Panc1 (cell line): ENCODE results near the gene PANX3. TPM values are rescaled to one million over a fixed set of nuclear protein-coding genes. Genes with fewer than 3 reads are reported as not detected.
A peak's percentile ranks its signal among the peaks of the same experiment; 100 is the strongest.

Source experiments
- ATAC-seq: fragments of 200-7000 bp; cut with Tn5 transposase; 2 replicates; pipeline ENCODE4 v1.9.1; 2020; ENCODE audit warnings: mild to moderate bottlenecking, moderate library complexity
- BruUV-seq: library from RNA; stranded (reverse); fragments of 400-500 nt; replicated peaks from 2 replicates; lab custom pipeline; 2021; lab: Mats Ljungman, UMichigan
- CTCF ChIA-PET: fragments of 300-600 bp; sonication (Branson Sonifier 250); formaldehyde crosslinking; loops from one replicate; lab custom pipeline; 2022; ENCODE audit warnings: antibody characterized with exemption; lab: Charles Lee
- POLR2A ChIA-PET: fragments of 300-600 bp; sonication (Branson Sonifier 250); formaldehyde crosslinking; loops from one replicate; lab custom pipeline; 2022; ENCODE audit warnings: antibody characterized with exemption; lab: Charles Lee
- DNase-seq: peaks from one replicate; pipeline ENCODE4 v3.0.0-alpha.2; 2010; ENCODE audit warnings: low read depth, low spot score
- H3K27ac ChIP-seq: 2 replicates; pipeline ENCODE4 v1.5.1; 2011; ENCODE audit warnings: mild to moderate bottlenecking, low read length, inconsistent platforms
- H3K27me3 ChIP-seq: fragments of 200-500 bp; sonication (Bioruptor generic); 2 replicates; pipeline ENCODE4 v1.6.0; 2014; ENCODE audit warnings: low read length, inconsistent platforms; ENCODE audit not compliant: control insufficient read depth, insufficient read depth
- H3K36me3 ChIP-seq: fragments of 200-500 bp; sonication (Bioruptor generic); 2 replicates; pipeline ENCODE4 v1.5.1; 2014; ENCODE audit warnings: inconsistent platforms, mild to moderate bottlenecking, low read length, moderate library complexity; ENCODE audit not compliant: control insufficient read depth, insufficient read depth
- H3K4me1 ChIP-seq: 2 replicates; pipeline ENCODE4 v1.5.1; 2011; ENCODE audit warnings: inconsistent platforms, mild to moderate bottlenecking, low read length, moderate library complexity; ENCODE audit not compliant: control insufficient read depth, insufficient read depth
- H3K4me3 ChIP-seq, 2 experiments: 2 replicates each; pipeline ENCODE4 v1.5.1; 2011 to 2012; ENCODE audit warnings: low read depth in 2 of 2, low read length in 2 of 2, mild to moderate bottlenecking in 2 of 2, inconsistent platforms in 1 of 2, moderate library complexity in 1 of 2
- H3K9me3 ChIP-seq: fragments of 200-500 bp; sonication (Bioruptor generic); 2 replicates; pipeline ENCODE4 v1.5.1; 2014; ENCODE audit warnings: low read depth, mild to moderate bottlenecking, inconsistent platforms, low read length, moderate library complexity; ENCODE audit not compliant: control insufficient read depth, insufficient read depth
- CTCF ChIP-seq: fragments of 450-650 bp; IDR thresholded peaks from 2 replicates; pipeline ENCODE4 v1.5.1; 2017; ENCODE audit warnings: mild to moderate bottlenecking
- POLR2AphosphoS5 ChIP-seq: IDR thresholded peaks from 2 replicates; pipeline ENCODE4 v1.6.1; 2012; ENCODE audit warnings: mild to moderate bottlenecking, low read depth, low read length, moderate library complexity
- REST ChIP-seq, 2 experiments: IDR thresholded peaks; 2 replicates each; pipeline ENCODE4 v1.6.1; 2011 to 2012; ENCODE audit warnings: low read depth in 2 of 2, control low read depth in 1 of 2, low read length in 1 of 2, mild to moderate bottlenecking in 1 of 2, moderate library complexity in 1 of 2; ENCODE audit not compliant: insufficient read depth in 1 of 2
- SIN3A ChIP-seq: IDR thresholded peaks from 2 replicates; pipeline ENCODE4 v1.6.1; 2012; ENCODE audit warnings: low read depth, mild to moderate bottlenecking, low read length, moderate library complexity, borderline replicate concordance; ENCODE audit not compliant: insufficient read depth
- TCF7L2 ChIP-seq: IDR thresholded peaks from 2 replicates; pipeline ENCODE4 v1.6.1; 2011; ENCODE audit warnings: mild to moderate bottlenecking, low read depth, low read length, inconsistent platforms
- in situ Hi-C: cut with HindIII; loops from 2 replicates; pipeline ENCODE4 v1.10.0; 2016; ENCODE audit warnings: low sequenced_read_pairs, low pct_unique_long_range_greater_than_20kb
- intact Hi-C: fragments of 100-400 bp; cut with micrococcal nuclease; formaldehyde crosslinking; loops from one replicate; pipeline ENCODE4 v1.10.0; 2022; ENCODE audit not compliant: unreplicated experiment
- total RNA-seq: library from RNA; stranded (reverse); gene quantifications from one replicate; pipeline ENCODE4 v1.2.1, GENCODE V29; 2021; ENCODE audit not compliant: unreplicated experiment

Gene PANX3
- total RNA-seq, 1 experiment from 2014 or later = not detected

- ChIA-PET POLR2A (no interaction called here), CTCF (interaction anchor here (0.7 to 1.5 kb wide), 2 partner anchors 169 to 515 kb away, joined by 3 read pairs; no protein-coding TSS in a partner anchor)
- Histone ChIP-seq H3K27ac (no peak overlapping the region), H3K36me3 (no peaks in the 10 kb centered on the region), H3K4me3 (no peak overlapping the region), H3K9me3 (no peaks in the 10 kb centered on the region), H3K4me1 (no peaks in the 10 kb centered on the region), H3K27me3 (peaks cover 5% of the 10 kb centered on the region)
- DNase-seq (no peak), ATAC-seq (no peak; the same call in 1 of the 2 replicates)
- intact Hi-C loops (loop anchor here (5.0 kb wide), 1 partner anchor 513 kb away; no protein-coding TSS in a partner anchor), in situ Hi-C loops (no loop called here)
- TF ChIP-seq POLR2AphosphoS5 (no peak), TCF7L2 (no peak), SIN3A (no peak), REST (IDR thresholded peaks at IDR 0.05; ENCODE audit: insufficient read depth in 1 of 2, low read depth in 2 of 2, low read length in 1 of 2) (no peak), CTCF (no peak)
- no TSS peak for BruUV-seq
Observed at GRCh38 chr11:124584681-124585372, 26.4 kb upstream of the PANX3 start.

GRCh38 chr11:124586238-124586860 lies 24.9 kb upstream of the PANX3 start:
- intact Hi-C loops = loop anchor here (1.0 to 5.0 kb wide), 2 partner anchors 171 to 514 kb away; no protein-coding TSS in a partner anchor
- Histone ChIP-seq H3K27ac (no peak overlapping the region), H3K9me3 (no peaks in the 10 kb centered on the region), H3K4me1 (no peaks in the 10 kb centered on the region), H3K4me3 (no peak overlapping the region), H3K36me3 (no peaks in the 10 kb centered on the region), H3K27me3 (peaks cover 5% of the 10 kb centered on the region)
- DNase-seq (peak; percentile 47), ATAC-seq (peak; percentile 85; the same call in 1 of the 2 replicates)
- TF ChIP-seq SIN3A = no peak
- peak; percentile 71 for TF ChIP-seq CTCF
- no TSS peak for BruUV-seq
- in situ Hi-C loops = no loop called here
- CTCF ChIA-PET = interaction anchor here (0.6 to 1.5 kb wide), 2 partner anchors 517 to 526 kb away, joined by 3 read pairs; no protein-coding TSS in a partner anchor
- POLR2A ChIA-PET = no interaction called here
